Smooth muscle cell (in vitro differentiated cells): Measurements from ENCODE around the gene ATP9A. TPM values are rescaled to one million over a fixed set of nuclear protein-coding genes. Genes with fewer than 3 reads are reported as not detected.

ENCODE experiments used
- DNase-seq: peaks from one replicate; lab custom pipeline; 2025; ENCODE audit not compliant: unreplicated experiment; lab: John Stamatoyannopoulos, UW
- H2AFZ ChIP-seq: fragments of 200-600 bp; sonication (generic); 2 replicates; pipeline ENCODE4 v1.6.0; 2016; ENCODE audit warnings: antibody characterized with exemption, low read depth, mild to moderate bottlenecking
- H3F3A ChIP-seq: fragments of 200-600 bp; sonication (generic); 2 replicates; pipeline ENCODE4 v1.6.0; 2017; ENCODE audit warnings: antibody characterized with exemption, low read depth
- H3K27ac ChIP-seq: fragments of 200-600 bp; sonication (generic); 2 replicates; pipeline ENCODE4 v1.5.1; 2016; ENCODE audit warnings: low read depth, mild to moderate bottlenecking
- H3K27me3 ChIP-seq: fragments of 200-600 bp; sonication (generic); 2 replicates; pipeline ENCODE4 v1.6.1; 2016; ENCODE audit warnings: low read depth, mild to moderate bottlenecking
- H3K36me3 ChIP-seq: fragments of 200-600 bp; sonication (generic); 2 replicates; pipeline ENCODE4 v1.5.1; 2016; ENCODE audit warnings: low read depth
- H3K4me1 ChIP-seq: fragments of 200-600 bp; sonication (generic); 2 replicates; pipeline ENCODE4 v1.5.1; 2016; ENCODE audit warnings: low read depth
- H3K4me2 ChIP-seq: fragments of 200-600 bp; sonication (generic); 2 replicates; pipeline ENCODE4 v1.6.0; 2016; ENCODE audit warnings: mild to moderate bottlenecking
- H3K4me3 ChIP-seq: fragments of 200-600 bp; sonication (generic); 2 replicates; pipeline ENCODE4 v1.5.1; 2016; ENCODE audit warnings: mild to moderate bottlenecking
- H3K79me2 ChIP-seq: fragments of 200-600 bp; sonication (generic); 2 replicates; pipeline ENCODE4 v1.6.0; 2016; ENCODE audit warnings: low read depth, mild to moderate bottlenecking
- H3K9ac ChIP-seq: fragments of 200-600 bp; sonication (generic); 2 replicates; pipeline ENCODE4 v1.6.0; 2016; ENCODE audit warnings: low read depth
- H3K9me3 ChIP-seq: fragments of 200-600 bp; sonication (generic); replicated peaks from 2 replicates; pipeline ENCODE4 v1.5.1; 2016; ENCODE audit warnings: low read depth
- H4K20me1 ChIP-seq: fragments of 200-600 bp; sonication (generic); 2 replicates; pipeline ENCODE4 v1.6.0; 2016; ENCODE audit warnings: low read depth
- CTCF ChIP-seq: fragments of 200-600 bp; sonication (generic); IDR thresholded peaks from 2 replicates; pipeline ENCODE4 v1.5.1; 2017; ENCODE audit warnings: borderline replicate concordance, mild to moderate bottlenecking, antibody characterized with exemption; ENCODE audit not compliant: insufficient read depth, poor library complexity, severe bottlenecking
- WGBS: methylation state at CpG from one replicate; pipeline ENCODE4 v1.1.7; 2016; ENCODE audit warnings: low lambda C conversion rate; 5-methylcytosine and 5-hydroxymethylcytosine counted together
- polyA plus RNA-seq: library from polyadenylated mRNA; unstranded; fragments of >200 nt; fragmentation: Nextera tagmentation; extraction: Ambion mirVana; gene quantifications from 2 replicates; pipeline ENCODE4 v1.2.1, GENCODE V29; 2016
- total RNA-seq: library from RNA; depleted of rRNA; stranded (reverse); fragments of >200 nt; gene quantifications from 2 replicates; pipeline ENCODE4 v1.2.3, GENCODE V29; 2014

ATP9A gene
- total and polyA plus RNA-seq, 2 experiments from 2014 or later: 3.4 to 8.0 TPM

DNA sequence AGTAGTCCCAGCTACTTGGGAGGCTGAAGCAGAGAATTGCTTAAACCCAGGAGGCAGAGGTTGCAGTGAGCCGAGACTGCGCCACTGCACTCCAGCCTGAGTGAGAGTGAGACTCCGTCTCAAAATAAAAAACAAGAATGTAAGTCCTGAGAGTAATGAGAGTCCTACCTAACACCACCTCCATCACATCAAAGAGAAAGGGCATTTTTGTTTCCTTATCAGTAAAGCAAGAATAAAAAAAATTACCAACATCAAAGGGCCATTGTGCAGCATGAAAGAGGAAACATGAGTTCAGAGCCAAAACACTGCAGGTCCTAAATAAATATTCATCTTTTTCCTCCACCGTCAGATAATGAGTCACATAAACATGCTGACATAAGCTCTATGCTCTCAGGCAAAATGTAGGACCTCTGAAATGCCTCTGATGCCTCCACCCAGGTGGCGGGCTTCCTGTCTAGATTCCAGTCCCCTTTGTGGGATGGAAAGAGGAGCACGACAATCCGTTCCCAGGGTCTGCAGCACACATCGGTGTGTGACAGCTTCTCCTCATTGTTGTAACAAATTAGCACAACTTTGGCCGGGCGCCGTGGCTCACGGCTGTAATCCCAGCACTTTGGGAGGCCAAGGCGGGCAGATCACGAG is 7.2 kb downstream of the ATP9A start:
- no peak overlapping the region for H3K4me2 ChIP-seq
- H3K27me3 ChIP-seq: no peaks in the 10 kb centered on the region
- H2AFZ ChIP-seq: no peak overlapping the region
- H3K9me3 ChIP-seq: no peaks in the 10 kb centered on the region
- no peaks in the 10 kb centered on the region for H3K36me3 ChIP-seq
- TF ChIP-seq CTCF: no peak
- peaks cover 24% of the 10 kb centered on the region for H3K79me2 ChIP-seq
- DNase-seq: no peak
- peak overlapping the region; percentile 42 for H3K27ac ChIP-seq
- no peaks in the 10 kb centered on the region for H3F3A ChIP-seq
- 71% methylated on average over 14 of the region's 14 CpGs for WGBS
- no peaks in the 10 kb centered on the region for H3K4me1 ChIP-seq
- H3K4me3 ChIP-seq: no peak overlapping the region
- H4K20me1 ChIP-seq: no peaks in the 10 kb centered on the region
- no peak overlapping the region for H3K9ac ChIP-seq

DNA sequence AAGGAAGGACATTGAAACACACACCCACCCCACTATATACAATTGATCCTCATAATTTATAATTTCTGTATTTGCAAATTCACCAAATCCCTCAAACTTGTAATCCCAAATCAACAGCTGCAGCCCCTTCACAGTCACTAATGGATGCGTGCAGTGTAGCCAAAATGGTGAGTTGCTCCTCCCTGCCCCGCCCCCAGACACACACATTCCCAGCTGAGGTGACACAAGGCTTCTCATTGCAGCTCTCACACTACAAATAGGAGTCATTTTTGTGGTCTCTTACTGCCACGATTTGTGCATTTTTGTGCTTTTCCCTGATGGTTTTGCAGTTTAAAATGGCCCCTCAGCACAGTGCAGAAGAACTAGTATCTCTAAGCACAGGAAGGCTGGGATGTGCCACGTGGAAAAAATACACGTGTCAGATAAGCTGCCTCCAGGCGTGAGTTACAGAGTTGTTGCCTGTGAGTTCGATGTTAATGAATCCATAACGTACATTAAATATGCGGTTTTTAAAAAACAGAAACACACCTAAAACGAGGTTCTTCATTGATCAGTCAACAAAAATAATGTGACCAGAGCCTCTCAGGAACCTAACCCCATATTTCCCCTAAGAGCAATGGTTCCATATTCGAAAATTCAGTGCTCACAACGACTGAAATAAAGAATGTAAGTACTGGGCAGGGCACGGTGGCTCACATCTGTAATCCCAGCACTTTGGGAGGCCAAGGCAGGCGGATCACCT is 8.2 kb downstream of the ATP9A start:
- Histone ChIP-seq H3K36me3 (no peaks in the 10 kb centered on the region), H2AFZ (no peak overlapping the region), H4K20me1 (no peaks in the 10 kb centered on the region), H3K27ac (no peak overlapping the region), H3F3A (no peaks in the 10 kb centered on the region), H3K27me3 (no peaks in the 10 kb centered on the region), H3K9me3 (no peaks in the 10 kb centered on the region), H3K4me1 (no peaks in the 10 kb centered on the region), H3K4me2 (no peak overlapping the region), H3K9ac (no peak overlapping the region), H3K4me3 (no peak overlapping the region), H3K79me2 (peaks cover 27% of the 10 kb centered on the region)
- 80% methylated on average over 14 of the region's 14 CpGs for WGBS
- TF ChIP-seq CTCF: no peak
- no peak for DNase-seq

GRCh38 chr20:51758978-51759544 is 9.1 kb downstream of the ATP9A start:
- no peak for TF ChIP-seq CTCF
- H3K9me3 ChIP-seq: no peaks in the 10 kb centered on the region
- no peak overlapping the region for H2AFZ ChIP-seq
- WGBS: 92% methylated on average over 12 of the region's 12 CpGs
- H3K79me2 ChIP-seq: peaks cover 26% of the 10 kb centered on the region
- no peaks in the 10 kb centered on the region for H3K27me3 ChIP-seq
- no peak overlapping the region for H3K9ac ChIP-seq
- no peak overlapping the region for H3K4me3 ChIP-seq
- no peaks in the 10 kb centered on the region for H4K20me1 ChIP-seq
- no peak for DNase-seq
- no peak overlapping the region for H3K4me2 ChIP-seq
- no peaks in the 10 kb centered on the region for H3K36me3 ChIP-seq
- no peaks in the 10 kb centered on the region for H3F3A ChIP-seq
- H3K27ac ChIP-seq: no peak overlapping the region
- no peaks in the 10 kb centered on the region for H3K4me1 ChIP-seq
